HepG2 (cell line): Measurements from ENCODE around the gene FNDC3A. TPM values are rescaled to one million over a fixed set of nuclear protein-coding genes. Genes with fewer than 3 reads are reported as not detected.

Experiments used
- ATAC-seq: fragments of 200-7000 bp; cut with Tn5 transposase; 3 replicates; pipeline ENCODE4 v1.9.1; 2020; ENCODE audit warnings: mild to moderate bottlenecking, moderate library complexity
- BruUV-seq: library from RNA; stranded (reverse); fragments of 400-500 nt; replicated peaks from 2 replicates; lab custom pipeline; 2021; lab: Mats Ljungman, UMichigan
- CTCF ChIA-PET: fragments of 300-600 bp; formaldehyde crosslinking; extraction: SDS; loops from one replicate; lab custom pipeline; 2021; ENCODE audit warnings: low total read pairs, inconsistent platforms, low intra/inter-chr PET ratio; lab: Yijun Ruan, JAX
- POLR2A ChIA-PET: fragments of 350-600 bp; sonication (Branson Sonifier 250); formaldehyde crosslinking; loops from one replicate; lab custom pipeline; 2020; ENCODE audit warnings: antibody characterized with exemption, inconsistent platforms; lab: Yijun Ruan, JAX
- DNase-seq: peaks from one replicate; pipeline ENCODE4 v3.0.0-alpha.2; 2015; ENCODE audit warnings: low spot score
- FAIRE-seq: peaks from 3 replicates; lab custom pipeline; 2011; peaks lifted over from hg19 to GRCh38; lab: Jason Lieb, UNC
- H2AFZ ChIP-seq: one replicate; pipeline ENCODE4 v1.6.1; 2011; ENCODE audit warnings: low read length, inconsistent platforms
- H3K27ac ChIP-seq: fragments of 300-600 bp; 3 replicates; pipeline ENCODE4 v1.8.0; 2011; ENCODE audit warnings: mixed run types, mild to moderate bottlenecking, mixed read lengths, low read length, inconsistent platforms; ENCODE audit not compliant: insufficient read depth; ENCODE audit errors: extremely low read length
- H3K27me3 ChIP-seq, 2 experiments: fragments of 200-600 bp in 1 of 2; 2 replicates in 1 of 2; 3 replicates in 1 of 2; pipeline versions ENCODE4 v1.6.0 to v1.8.0; 2011; ENCODE audit warnings: low read length in 2 of 2, mild to moderate bottlenecking in 2 of 2, moderate library complexity in 2 of 2, inconsistent platforms in 1 of 2; ENCODE audit not compliant: insufficient read depth in 2 of 2, control insufficient read depth in 1 of 2
- H3K36me3 ChIP-seq, 2 experiments: fragments of 200-600 bp in 1 of 2; replicated peaks in 1 of 2; 2 replicates in 1 of 2; 3 replicates in 1 of 2; pipeline versions ENCODE4 v1.5.1 to v1.8.0; 2011; ENCODE audit warnings: low read length in 2 of 2, inconsistent platforms in 1 of 2; ENCODE audit not compliant: insufficient read depth in 2 of 2, control insufficient read depth in 1 of 2
- H3K4me1 ChIP-seq: 2 replicates; pipeline ENCODE4 v1.5.1; 2012; ENCODE audit warnings: low read length, inconsistent platforms; ENCODE audit not compliant: insufficient read depth
- H3K4me2 ChIP-seq: 2 replicates; pipeline ENCODE4 v1.6.0; 2011; ENCODE audit warnings: low read depth, low read length, inconsistent platforms
- H3K4me3 ChIP-seq, 3 experiments: fragments of 200-600 bp in 1 of 3; sonication (generic), shearing (Covaris generic) in 1 of 3; replicated peaks in 1 of 3; 2 replicates each; pipeline ENCODE4 v1.5.1; 2011 to 2016; ENCODE audit warnings: low read length in 3 of 3, inconsistent platforms in 2 of 3, low read depth in 2 of 3, mild to moderate bottlenecking in 2 of 3, control low read depth in 1 of 3, mixed read lengths in 1 of 3; ENCODE audit not compliant: insufficient read depth in 1 of 3
- H3K79me2 ChIP-seq: one replicate; pipeline ENCODE4 v1.6.1; 2011; ENCODE audit warnings: low read length, inconsistent platforms; ENCODE audit not compliant: insufficient read depth
- H3K9ac ChIP-seq: 2 replicates; pipeline ENCODE4 v1.6.0; 2011; ENCODE audit warnings: mild to moderate bottlenecking, low read depth, low read length, inconsistent platforms; ENCODE audit not compliant: insufficient read depth
- H3K9me3 ChIP-seq: 2 replicates; pipeline ENCODE4 v1.5.1; 2012; ENCODE audit warnings: mild to moderate bottlenecking, low read length
- H4K20me1 ChIP-seq: 2 replicates; pipeline ENCODE4 v1.6.0; 2011; ENCODE audit warnings: inconsistent platforms, mild to moderate bottlenecking, low read length, moderate library complexity; ENCODE audit not compliant: insufficient read depth
- DMAP1 ChIP-seq: IDR thresholded peaks from 2 replicates; pipeline ENCODE4 v1.6.1; 2016
- FIP1L1 ChIP-seq: fragments of 200-400 bp; formaldehyde crosslinking; IDR thresholded peaks from 2 replicates; pipeline ENCODE4 v1.6.1; 2018; ENCODE audit warnings: low read depth, mild to moderate bottlenecking, low read length, moderate library complexity, borderline replicate concordance; ENCODE audit not compliant: insufficient read depth
- FOXA1 ChIP-seq, 2 experiments: fragments of 450-650 bp in 1 of 2; sonication (generic) in 1 of 2; formaldehyde crosslinking in 1 of 2; IDR thresholded peaks; 2 replicates each; pipeline versions ENCODE4 v1.4.0 to v1.6.1; 2016 to 2020; ENCODE audit warnings: missing genetic modification reagents in 1 of 2
- FOXA3 ChIP-seq: IDR thresholded peaks from 2 replicates; pipeline ENCODE4 v1.6.1; 2016; ENCODE audit warnings: missing genetic modification reagents, missing compliant biosample characterization
- MIER2 ChIP-seq: IDR thresholded peaks from 2 replicates; pipeline ENCODE4 v1.6.1; 2016; ENCODE audit warnings: missing biosample characterization, missing genetic modification reagents
- NFIC ChIP-seq: IDR thresholded peaks from 2 replicates; pipeline ENCODE4 v1.6.1; 2012; ENCODE audit warnings: mild to moderate bottlenecking, low read length, inconsistent platforms
- NFYC ChIP-seq: IDR thresholded peaks from 2 replicates; pipeline ENCODE4 v1.6.1; 2016; ENCODE audit warnings: missing genetic modification reagents, missing compliant biosample characterization
- NR2C2 ChIP-seq: sonication (generic); formaldehyde crosslinking; IDR thresholded peaks from 2 replicates; pipeline ENCODE4 v1.4.0; 2020; ENCODE audit warnings: missing genetic modification reagents, mild to moderate bottlenecking, moderate library complexity, borderline replicate concordance
- ZNF777 ChIP-seq: sonication (generic); formaldehyde crosslinking; IDR thresholded peaks from 2 replicates; pipeline ENCODE4 v1.4.0; 2020; ENCODE audit warnings: missing genetic modification reagents
- in situ Hi-C: cut with HindIII; loops from 2 replicates; pipeline ENCODE4 v1.10.0; 2017; ENCODE audit warnings: low pct_unique_long_range_greater_than_20kb; ENCODE audit not compliant: extremely low pct_ligation_motif_present
- intact Hi-C: fragments of 100-400 bp; cut with micrococcal nuclease; formaldehyde crosslinking; loops from one replicate; pipeline ENCODE4 v1.10.0; 2022; ENCODE audit not compliant: unreplicated experiment
- polyA plus RNA-seq, 8 experiments: library from polyadenylated mRNA; depleted of rRNA in 3 of 8; stranded (reverse) in 7 of 8; unstranded in 1 of 8; fragments of >200 nt; fragmentation: Illumina TruSeq in 4 of 8; extraction: Trizol in 4 of 8; gene quantifications; 2 replicates each; pipeline versions ENCODE4 v1.2.1 to v1.2.3, GENCODE V29; 2011 to 2016; ENCODE audit warnings: low read depth in 4 of 8, missing spikeins in 1 of 8, mixed read lengths in 1 of 8; ENCODE audit not compliant: insufficient read depth in 1 of 8
- total RNA-seq, 5 experiments: library from RNA; depleted of rRNA; stranded (reverse); fragments of >200 nt; fragmentation: Illumina TruSeq; extraction: Trizol; gene quantifications; 2 replicates each; pipeline ENCODE4 v1.2.3, GENCODE V29; 2016; ENCODE audit warnings: low read depth in 1 of 5
- TF ChIP-seq, protein P1 (sequence below): IDR thresholded peaks from 2 replicates; pipeline ENCODE4 v1.6.1; 2016
- TF ChIP-seq, protein P2 (sequence below): sonication (generic); formaldehyde crosslinking; IDR thresholded peaks from 2 replicates; pipeline ENCODE4 v1.4.0; 2020; ENCODE audit warnings: missing genetic modification reagents

The FNDC3A gene
- total and polyA plus RNA-seq, 2 of the 13 experiments (the other 11 are each of a cell fraction or from before 2014, with no cell fraction given) = 36.7 to 39.3 TPM

DNA sequence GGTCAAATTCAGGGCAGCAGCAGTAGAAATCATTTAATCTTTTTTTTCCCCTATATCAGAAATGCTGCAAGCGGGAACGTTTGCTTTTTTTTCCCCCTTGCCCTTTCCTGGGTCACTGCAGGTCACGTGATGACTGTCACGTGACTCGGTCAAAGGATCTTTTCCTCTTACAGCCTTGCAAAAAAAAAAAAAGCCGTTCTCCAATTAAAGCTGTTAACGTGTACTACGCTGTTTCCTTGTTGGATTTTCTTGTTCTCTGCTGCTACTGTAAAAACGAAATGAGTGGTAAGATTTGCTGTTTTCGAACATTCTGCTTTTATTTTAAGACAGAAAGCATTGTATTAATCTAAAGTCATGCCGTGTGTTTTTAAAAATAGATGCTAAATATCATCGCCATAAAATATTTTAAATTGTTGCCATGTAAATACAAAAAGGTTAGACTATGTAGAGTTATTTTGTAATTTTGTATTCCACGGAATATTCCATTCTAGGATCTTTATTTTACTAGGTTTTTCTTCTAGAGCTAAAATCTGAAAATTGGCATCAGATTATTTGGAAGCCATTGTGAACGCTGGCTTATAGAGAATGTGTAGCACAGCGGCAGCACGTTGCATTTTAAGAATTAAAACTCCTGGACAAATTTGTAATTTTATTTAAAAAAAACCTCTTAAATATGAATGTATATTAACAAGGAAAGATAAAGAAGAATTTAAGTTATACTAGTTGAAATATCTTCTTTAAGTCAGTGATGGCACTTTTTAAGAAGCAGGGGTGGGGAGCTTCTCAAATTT lies 134.6 kb downstream of the FNDC3A start (continued):
- TF ChIP-seq, protein P1, sequence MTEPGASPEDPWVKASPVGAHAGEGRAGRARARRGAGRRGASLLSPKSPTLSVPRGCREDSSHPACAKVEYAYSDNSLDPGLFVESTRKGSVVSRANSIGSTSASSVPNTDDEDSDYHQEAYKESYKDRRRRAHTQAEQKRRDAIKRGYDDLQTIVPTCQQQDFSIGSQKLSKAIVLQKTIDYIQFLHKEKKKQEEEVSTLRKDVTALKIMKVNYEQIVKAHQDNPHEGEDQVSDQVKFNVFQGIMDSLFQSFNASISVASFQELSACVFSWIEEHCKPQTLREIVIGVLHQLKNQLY = peak; percentile 86; the same call in 1 of the 2 replicates
- TF ChIP-seq NR2C2 (CRISPR knock-in tag) (peak; percentile 95), NFIC (peak; percentile 76; the same call in 1 of the 2 replicates), NFYC (peak; percentile 69), FOXA3 (CRISPR knock-in tag) (peak; percentile 36), DMAP1 (CRISPR knock-in tag) (peak; percentile 78), MIER2 (CRISPR knock-in tag) (0 out of 2 replicates have a peak, but pooled peaks have one; percentile 17)
- TF ChIP-seq, protein P2, sequence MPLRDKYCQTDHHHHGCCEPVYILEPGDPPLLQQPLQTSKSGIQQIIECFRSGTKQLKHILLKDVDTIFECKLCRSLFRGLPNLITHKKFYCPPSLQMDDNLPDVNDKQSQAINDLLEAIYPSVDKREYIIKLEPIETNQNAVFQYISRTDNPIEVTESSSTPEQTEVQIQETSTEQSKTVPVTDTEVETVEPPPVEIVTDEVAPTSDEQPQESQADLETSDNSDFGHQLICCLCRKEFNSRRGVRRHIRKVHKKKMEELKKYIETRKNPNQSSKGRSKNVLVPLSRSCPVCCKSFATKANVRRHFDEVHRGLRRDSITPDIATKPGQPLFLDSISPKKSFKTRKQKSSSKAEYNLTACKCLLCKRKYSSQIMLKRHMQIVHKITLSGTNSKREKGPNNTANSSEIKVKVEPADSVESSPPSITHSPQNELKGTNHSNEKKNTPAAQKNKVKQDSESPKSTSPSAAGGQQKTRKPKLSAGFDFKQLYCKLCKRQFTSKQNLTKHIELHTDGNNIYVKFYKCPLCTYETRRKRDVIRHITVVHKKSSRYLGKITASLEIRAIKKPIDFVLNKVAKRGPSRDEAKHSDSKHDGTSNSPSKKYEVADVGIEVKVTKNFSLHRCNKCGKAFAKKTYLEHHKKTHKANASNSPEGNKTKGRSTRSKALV (CRISPR knock-in tag) = peak; percentile 23; the same call in 1 of the 2 replicates

DNA sequence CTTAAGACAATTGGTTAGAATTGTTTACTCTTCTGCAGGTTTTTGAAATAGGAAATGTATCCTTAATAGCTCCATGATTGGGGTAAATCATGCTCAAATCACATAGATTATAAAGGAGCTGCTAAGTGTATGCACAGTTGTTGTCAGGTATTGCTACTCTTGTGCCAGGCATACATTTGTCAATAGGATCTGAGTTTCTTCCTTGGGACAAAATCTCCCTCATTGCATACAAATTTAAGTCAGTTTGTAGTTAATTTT lies 135.1 kb downstream of the FNDC3A start:
- H4K20me1 ChIP-seq = no peaks in the 10 kb centered on the region
- in situ Hi-C loops (no loop called here), intact Hi-C loops (loop anchor here (10.0 kb wide), 1 partner anchor 136 kb away; the partner anchor contains the start of gene FNDC3A)
- no peaks in the 10 kb centered on the region; a peak in 1 of 5 replicates for H3K27me3 ChIP-seq
- peaks cover 34% of the 10 kb centered on the region for H3K79me2 ChIP-seq
- H3K9ac ChIP-seq = peak overlapping the region; percentile 83
- H3K9me3 ChIP-seq = no peaks in the 10 kb centered on the region
- ATAC-seq (no peak; the same call in 2 of the 3 replicates), FAIRE-seq (no peak), DNase-seq (no peak)
- peak overlapping the region; percentile 72 for H3K4me2 ChIP-seq
- ChIA-PET POLR2A (no interaction called here), CTCF (no interaction called here)
- H3K4me1 ChIP-seq = peaks cover 38% of the 10 kb centered on the region
- H3K27ac ChIP-seq = peak overlapping the region; percentile 86
- peak overlapping the region; percentile 62 to 99 (median 75); a peak in 5 of 6 replicates for H3K4me3 ChIP-seq
- BruUV-seq = no TSS peak
- H3K36me3 ChIP-seq = peaks cover 2 to 10% of the 10 kb centered on the region in 2 experiments; a peak in 2 of 5 replicates
- no peak overlapping the region for H2AFZ ChIP-seq
- TF ChIP-seq ZNF777 (CRISPR knock-in tag) (no peak), FIP1L1 (no peak), FOXA1 (IDR thresholded peaks at IDR 0.05) (no peak), FOXA1 (CRISPR knock-in tag; IDR thresholded peaks at IDR 0.05) (peak; percentile 13; the same call in 1 of the 2 replicates)
